ENCODE results near the gene JCHAIN. TPM values are rescaled to one million over a fixed set of nuclear protein-coding genes. Genes with fewer than 3 reads are reported as not detected.
A peak's percentile ranks its signal among the peaks of the same experiment; 100 is the strongest.

The JCHAIN gene
- total and polyA plus RNA-seq, 9 of the 15 experiments (the other 6 are each of a cell fraction or from before 2014, with no cell fraction given), result 0.04 to 0.68 (median 0.26) TPM; not detected in 5

DNA sequence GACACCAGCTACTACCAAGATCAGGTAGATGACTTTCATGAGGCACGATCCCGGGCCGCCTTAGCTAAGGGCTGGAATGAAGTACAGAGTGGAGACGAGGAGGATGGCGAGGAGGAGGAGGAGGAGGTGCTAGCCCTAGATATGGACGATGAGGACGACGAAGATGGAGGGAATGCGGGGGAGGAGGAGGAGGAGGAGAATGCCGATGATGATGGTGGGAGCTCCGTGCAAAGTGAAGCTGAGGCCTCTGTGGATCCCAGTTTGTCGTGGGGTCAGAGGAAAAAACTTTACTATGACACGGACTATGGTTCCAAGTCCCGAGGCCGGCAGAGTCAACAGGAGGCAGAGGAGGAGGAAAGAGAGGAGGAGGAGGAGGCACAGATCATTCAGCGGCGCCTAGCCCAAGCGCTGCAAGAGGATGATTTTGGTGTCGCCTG is 22.5 kb upstream of the JCHAIN start:
- Histone ChIP-seq H3K27me3 (ENCODE audit: control insufficient read depth in 2 of 2, insufficient read depth in 2 of 2, low read length in 2 of 2) (no peaks in the 10 kb centered on the region), H3K4me3 (peak overlapping the region; percentile 76), H3K79me2 (ENCODE audit: control insufficient read depth, insufficient read depth, low read length) (peaks cover 42% of the 10 kb centered on the region), H3K36me3 (ENCODE audit: control insufficient read depth, insufficient read depth, low read length) (peaks cover 24% of the 10 kb centered on the region), H2AFZ (ENCODE audit: low read depth, low read length) (peak overlapping the region; percentile 96), H3K9me3 (replicated peaks; ENCODE audit: control insufficient read depth, insufficient read depth, low read depth, low read length) (no peaks in the 10 kb centered on the region), H3K9me1 (ENCODE audit: control insufficient read depth, insufficient read depth, low read length) (no peaks in the 10 kb centered on the region), H3K9ac (ENCODE audit: insufficient read depth in 1 of 2, low read depth in 2 of 2, low read length in 2 of 2) (peak overlapping the region; percentile 90 to 96), H3K4me2 (ENCODE audit: insufficient read depth, low read length) (peak overlapping the region; percentile 100), H3K4me1 (replicated peaks in 1 of 2; ENCODE audit: control insufficient read depth in 2 of 2, insufficient read depth in 2 of 2, low read length in 2 of 2) (peaks cover 7 to 12% of the 10 kb centered on the region in 2 experiments), H4K20me1 (replicated peaks; ENCODE audit: control insufficient read depth, insufficient read depth, low read length) (peaks cover 14% of the 10 kb centered on the region; the same call in 1 of the 2 replicates), H3K27ac (ENCODE audit: extremely low read depth, low read depth, low read length) (peak overlapping the region; percentile 82)
- in situ Hi-C loops (cut with MboI), result no loop called here
- 0% methylated on average over 16 of the region's 19 CpGs for WGBS (ENCODE audit: insufficient coverage, low coverage, missing lambda C conversion rate)
- peak; percentile 26 for ATAC-seq
- POLR2A ChIA-PET, result interaction anchor here (1.0 to 2.4 kb wide), 5 partner anchors 12 to 46 kb away, joined by 3 to 15 read pairs (median 4); no protein-coding TSS in a partner anchor
- BruUV-seq (replicated peaks), result no TSS peak
- DNase-seq (ENCODE audit: extremely low read depth in 1 of 4, low spot score in 3 of 4), result peak in 3 of 4 experiments; percentile 21 to 52 (median 34)
- CTCF ChIA-PET (ENCODE audit: low intra/inter-chr PET ratio), result no interaction called here
- FAIRE-seq, result peak; percentile 23
- intact Hi-C loops (cut with micrococcal nuclease), result loop anchor here (1.0 to 5.0 kb wide), 2 partner anchors 16 to 37 kb away; no protein-coding TSS in a partner anchor
- TF ChIP-seq, protein P1, sequence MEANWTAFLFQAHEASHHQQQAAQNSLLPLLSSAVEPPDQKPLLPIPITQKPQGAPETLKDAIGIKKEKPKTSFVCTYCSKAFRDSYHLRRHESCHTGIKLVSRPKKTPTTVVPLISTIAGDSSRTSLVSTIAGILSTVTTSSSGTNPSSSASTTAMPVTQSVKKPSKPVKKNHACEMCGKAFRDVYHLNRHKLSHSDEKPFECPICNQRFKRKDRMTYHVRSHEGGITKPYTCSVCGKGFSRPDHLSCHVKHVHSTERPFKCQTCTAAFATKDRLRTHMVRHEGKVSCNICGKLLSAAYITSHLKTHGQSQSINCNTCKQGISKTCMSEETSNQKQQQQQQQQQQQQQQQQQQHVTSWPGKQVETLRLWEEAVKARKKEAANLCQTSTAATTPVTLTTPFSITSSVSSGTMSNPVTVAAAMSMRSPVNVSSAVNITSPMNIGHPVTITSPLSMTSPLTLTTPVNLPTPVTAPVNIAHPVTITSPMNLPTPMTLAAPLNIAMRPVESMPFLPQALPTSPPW (CRISPR knock-in tag; IDR thresholded peaks at IDR 0.05), result no peak
- TF ChIP-seq TRIM24 (IDR thresholded peaks at IDR 0.05) (no peak), BCOR (IDR thresholded peaks at IDR 0.05) (peak; percentile 49; the same call in 1 of the 2 replicates), KDM1A (IDR thresholded peaks at IDR 0.05) (peak; percentile 68 to 73; a peak in 3 of 4 replicates), FOSL1 (tag; conservative IDR thresholded peaks at IDR 0.05) (no peak), FOXP1 (CRISPR knock-in tag; IDR thresholded peaks at IDR 0.05) (no peak), NFRKB (IDR thresholded peaks at IDR 0.05; ENCODE audit: low read depth) (peak; percentile 56; the same call in 1 of the 2 replicates), RBM39 (optimal IDR thresholded peaks at IDR 0.05; ENCODE audit: low read depth, low read length) (no peak), RCOR1 (IDR thresholded peaks at IDR 0.05; ENCODE audit: borderline replicate concordance in 1 of 2, low read depth in 2 of 2, low read length in 2 of 2) (peak; percentile 8 to 66; a peak in 2 of 4 replicates), PRPF4 (IDR thresholded peaks at IDR 0.05; ENCODE audit: insufficient read depth, low read depth, low read length, poor library complexity, severe bottlenecking) (no peak), KHSRP (IDR thresholded peaks at IDR 0.05) (no peak), U2AF1 (optimal IDR thresholded peaks at IDR 0.05; ENCODE audit: low read depth, low read length) (no peak)
- TF ChIP-seq, protein P2, sequence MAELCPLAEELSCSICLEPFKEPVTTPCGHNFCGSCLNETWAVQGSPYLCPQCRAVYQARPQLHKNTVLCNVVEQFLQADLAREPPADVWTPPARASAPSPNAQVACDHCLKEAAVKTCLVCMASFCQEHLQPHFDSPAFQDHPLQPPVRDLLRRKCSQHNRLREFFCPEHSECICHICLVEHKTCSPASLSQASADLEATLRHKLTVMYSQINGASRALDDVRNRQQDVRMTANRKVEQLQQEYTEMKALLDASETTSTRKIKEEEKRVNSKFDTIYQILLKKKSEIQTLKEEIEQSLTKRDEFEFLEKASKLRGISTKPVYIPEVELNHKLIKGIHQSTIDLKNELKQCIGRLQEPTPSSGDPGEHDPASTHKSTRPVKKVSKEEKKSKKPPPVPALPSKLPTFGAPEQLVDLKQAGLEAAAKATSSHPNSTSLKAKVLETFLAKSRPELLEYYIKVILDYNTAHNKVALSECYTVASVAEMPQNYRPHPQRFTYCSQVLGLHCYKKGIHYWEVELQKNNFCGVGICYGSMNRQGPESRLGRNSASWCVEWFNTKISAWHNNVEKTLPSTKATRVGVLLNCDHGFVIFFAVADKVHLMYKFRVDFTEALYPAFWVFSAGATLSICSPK (IDR thresholded peaks at IDR 0.05; ENCODE audit: borderline replicate concordance), result no peak
- TF ChIP-seq, protein P3, sequence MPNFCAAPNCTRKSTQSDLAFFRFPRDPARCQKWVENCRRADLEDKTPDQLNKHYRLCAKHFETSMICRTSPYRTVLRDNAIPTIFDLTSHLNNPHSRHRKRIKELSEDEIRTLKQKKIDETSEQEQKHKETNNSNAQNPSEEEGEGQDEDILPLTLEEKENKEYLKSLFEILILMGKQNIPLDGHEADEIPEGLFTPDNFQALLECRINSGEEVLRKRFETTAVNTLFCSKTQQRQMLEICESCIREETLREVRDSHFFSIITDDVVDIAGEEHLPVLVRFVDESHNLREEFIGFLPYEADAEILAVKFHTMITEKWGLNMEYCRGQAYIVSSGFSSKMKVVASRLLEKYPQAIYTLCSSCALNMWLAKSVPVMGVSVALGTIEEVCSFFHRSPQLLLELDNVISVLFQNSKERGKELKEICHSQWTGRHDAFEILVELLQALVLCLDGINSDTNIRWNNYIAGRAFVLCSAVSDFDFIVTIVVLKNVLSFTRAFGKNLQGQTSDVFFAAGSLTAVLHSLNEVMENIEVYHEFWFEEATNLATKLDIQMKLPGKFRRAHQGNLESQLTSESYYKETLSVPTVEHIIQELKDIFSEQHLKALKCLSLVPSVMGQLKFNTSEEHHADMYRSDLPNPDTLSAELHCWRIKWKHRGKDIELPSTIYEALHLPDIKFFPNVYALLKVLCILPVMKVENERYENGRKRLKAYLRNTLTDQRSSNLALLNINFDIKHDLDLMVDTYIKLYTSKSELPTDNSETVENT (CRISPR knock-in tag; IDR thresholded peaks at IDR 0.05), result no peak
- TF ChIP-seq, protein P4, sequence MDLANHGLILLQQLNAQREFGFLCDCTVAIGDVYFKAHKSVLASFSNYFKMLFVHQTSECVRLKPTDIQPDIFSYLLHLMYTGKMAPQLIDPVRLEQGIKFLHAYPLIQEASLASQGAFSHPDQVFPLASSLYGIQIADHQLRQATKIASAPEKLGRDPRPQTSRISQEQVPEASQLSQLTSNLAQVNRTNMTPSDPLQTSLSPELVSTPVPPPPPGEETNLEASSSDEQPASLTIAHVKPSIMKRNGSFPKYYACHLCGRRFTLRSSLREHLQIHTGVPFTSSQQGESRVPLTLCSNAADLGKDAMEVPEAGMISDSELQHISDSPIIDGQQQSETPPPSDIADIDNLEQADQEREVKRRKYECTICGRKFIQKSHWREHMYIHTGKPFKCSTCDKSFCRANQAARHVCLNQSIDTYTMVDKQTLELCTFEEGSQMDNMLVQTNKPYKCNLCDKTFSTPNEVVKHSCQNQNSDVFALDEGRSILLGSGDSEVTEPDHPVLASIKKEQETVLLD (IDR thresholded peaks at IDR 0.05), result peak; percentile 53; the same call in 1 of the 2 replicates
